Spinal cord (tissue), 10 donors: ENCODE measurements around the gene PEPD. TPM values are rescaled to one million over a fixed set of nuclear protein-coding genes. Genes with fewer than 3 reads are reported as not detected.

Experiments used
- DNase-seq, 6 donors: peaks; one replicate each; pipeline versions ENCODE4 v3.0.0 to v3.0.0-alpha.2; 2013 to 2015; ENCODE audit warnings: low spot score in 6 of 6, low read depth in 4 of 6
- H3K27ac ChIP-seq: one replicate; pipeline ENCODE4 v1.5.1; 2013; ENCODE audit warnings: low read depth, low read length, control low read depth
- H3K27me3 ChIP-seq: one replicate; pipeline ENCODE4 v1.6.1; 2013; ENCODE audit warnings: low read length; ENCODE audit not compliant: control insufficient read depth, insufficient read depth
- H3K36me3 ChIP-seq: one replicate; pipeline ENCODE4 v1.6.1; 2013; ENCODE audit warnings: low read length; ENCODE audit not compliant: control insufficient read depth, insufficient read depth
- H3K4me1 ChIP-seq: one replicate; pipeline ENCODE4 v1.6.1; 2013; ENCODE audit warnings: low read length; ENCODE audit not compliant: control insufficient read depth, insufficient read depth
- H3K4me3 ChIP-seq: one replicate; pipeline ENCODE4 v1.5.1; 2013; ENCODE audit warnings: low read depth, low read length, control low read depth
- H3K9me3 ChIP-seq: one replicate; pipeline ENCODE4 v1.6.1; 2013; ENCODE audit warnings: low read length; ENCODE audit not compliant: control insufficient read depth, insufficient read depth
- WGBS: methylation state at CpG from one replicate; pipeline ENCODE4 v1.1.5; 2013; ENCODE audit warnings: missing lambda C conversion rate; ENCODE audit not compliant: insufficient coverage; 5-methylcytosine and 5-hydroxymethylcytosine counted together
- polyA plus RNA-seq, 2 donors: library from polyadenylated mRNA; unstranded; fragments of 120-200 nt; gene quantifications; one replicate each; pipeline ENCODE4 v1.2.1, GENCODE V29; 2013; ENCODE audit not compliant: insufficient read length in 2 of 2
- total RNA-seq, 2 donors: library from RNA; depleted of rRNA in 1 of 2; stranded (reverse); fragments of 120-200 nt in 1 of 2; fragments of >200 nt in 1 of 2; gene quantifications; one replicate each; pipeline versions ENCODE4 v1.2.3 to v1.2.4, GENCODE V29; 2013 to 2014
- donor health status: healthy.

PEPD gene
- total and polyA plus RNA-seq, 4 donors: 30.0 to 62.6 (median 48.6) TPM

- peaks cover 27% of the 10 kb centered on the region for H3K4me1 ChIP-seq
- no peak overlapping the region for H3K4me3 ChIP-seq
- WGBS: 73% methylated on average over 16 of the region's 23 CpGs
- no peak overlapping the region for H3K27ac ChIP-seq
- peaks cover 39% of the 10 kb centered on the region for H3K36me3 ChIP-seq
- H3K9me3 ChIP-seq: no peaks in the 10 kb centered on the region
- no peaks in the 10 kb centered on the region for H3K27me3 ChIP-seq
- peak in 1 of 6 donors; percentile 90 for DNase-seq
These were observed 62.1 kb downstream of the PEPD start for GRCh38 chr19:33459222-33460090.

- Histone ChIP-seq H3K36me3 (peaks cover 33% of the 10 kb centered on the region), H3K9me3 (no peaks in the 10 kb centered on the region), H3K4me3 (no peak overlapping the region), H3K27me3 (no peaks in the 10 kb centered on the region), H3K27ac (no peak overlapping the region), H3K4me1 (peaks cover 20% of the 10 kb centered on the region)
- DNase-seq: no peak
- WGBS: 64% methylated on average over 11 of the region's 12 CpGs
These were observed 62.8 kb downstream of the PEPD start for GRCh38 chr19:33458807-33459206.

GRCh38 chr19:33458171-33458633, 63.4 kb downstream of the PEPD start:
- no peaks in the 10 kb centered on the region for H3K27me3 ChIP-seq
- H3K4me3 ChIP-seq: no peak overlapping the region
- H3K27ac ChIP-seq: no peak overlapping the region
- no peaks in the 10 kb centered on the region for H3K9me3 ChIP-seq
- peaks cover 17% of the 10 kb centered on the region for H3K4me1 ChIP-seq
- H3K36me3 ChIP-seq: peaks cover 33% of the 10 kb centered on the region
- DNase-seq: no peak
- over 99% methylated on average over 7 of the region's 8 CpGs for WGBS

- no peak overlapping the region for H3K27ac ChIP-seq
- DNase-seq: no peak
- H3K36me3 ChIP-seq: peaks cover 26% of the 10 kb centered on the region
- no peaks in the 10 kb centered on the region for H3K27me3 ChIP-seq
- 88% methylated on average over 10 of the region's 10 CpGs for WGBS
- H3K4me3 ChIP-seq: no peak overlapping the region
- no peaks in the 10 kb centered on the region for H3K9me3 ChIP-seq
- H3K4me1 ChIP-seq: peaks cover 8% of the 10 kb centered on the region
These were observed 64.8 kb downstream of the PEPD start for GRCh38 chr19:33456845-33457220.

- H3K4me1 ChIP-seq: peaks cover 7% of the 10 kb centered on the region
- peaks cover 21% of the 10 kb centered on the region for H3K36me3 ChIP-seq
- H3K4me3 ChIP-seq: no peak overlapping the region
- DNase-seq: no peak
- H3K9me3 ChIP-seq: no peaks in the 10 kb centered on the region
- no peaks in the 10 kb centered on the region for H3K27me3 ChIP-seq
- no peak overlapping the region for H3K27ac ChIP-seq
- 92% methylated on average over 9 of the region's 11 CpGs for WGBS
These were observed 65.3 kb downstream of the PEPD start for GRCh38 chr19:33456076-33456844.

- Histone ChIP-seq H3K36me3 (peaks cover 10% of the 10 kb centered on the region), H3K9me3 (no peaks in the 10 kb centered on the region), H3K4me3 (no peak overlapping the region), H3K4me1 (peaks cover 1% of the 10 kb centered on the region), H3K27ac (no peak overlapping the region), H3K27me3 (no peaks in the 10 kb centered on the region)
- peak in 1 of 6 donors; percentile 53 for DNase-seq
- WGBS: 100% methylated on average over 1 of the region's 3 CpGs
These were observed 68.3 kb downstream of the PEPD start for GRCh38 chr19:33453265-33453664.

- Histone ChIP-seq H3K27ac (no peak overlapping the region), H3K27me3 (no peaks in the 10 kb centered on the region), H3K36me3 (peaks cover 13% of the 10 kb centered on the region), H3K9me3 (no peaks in the 10 kb centered on the region), H3K4me1 (peaks cover 13% of the 10 kb centered on the region), H3K4me3 (no peak overlapping the region)
- WGBS: 94% methylated on average over 6 of the region's 7 CpGs
- DNase-seq: no peak
These were observed 70.9 kb downstream of the PEPD start for GRCh38 chr19:33450689-33451088.

- no peak overlapping the region for H3K27ac ChIP-seq
- no peak overlapping the region for H3K4me3 ChIP-seq
- no peaks in the 10 kb centered on the region for H3K9me3 ChIP-seq
- H3K4me1 ChIP-seq: peaks cover 13% of the 10 kb centered on the region
- DNase-seq: no peak
- H3K36me3 ChIP-seq: peaks cover 16% of the 10 kb centered on the region
- 86% methylated on average over 6 of the region's 6 CpGs for WGBS
- H3K27me3 ChIP-seq: no peaks in the 10 kb centered on the region
These were observed 71.8 kb downstream of the PEPD start for GRCh38 chr19:33449799-33450198.

- no peak overlapping the region for H3K4me3 ChIP-seq
- peaks cover 20% of the 10 kb centered on the region for H3K36me3 ChIP-seq
- WGBS: 83% methylated on average over 5 of the region's 9 CpGs
- H3K27me3 ChIP-seq: no peaks in the 10 kb centered on the region
- no peaks in the 10 kb centered on the region for H3K9me3 ChIP-seq
- no peak overlapping the region for H3K27ac ChIP-seq
- H3K4me1 ChIP-seq: peaks cover 13% of the 10 kb centered on the region
- no peak for DNase-seq
These were observed 73.5 kb downstream of the PEPD start for GRCh38 chr19:33448159-33448516.
